Measurements from ENCODE around the gene MTR. TPM values are rescaled to one million over a fixed set of nuclear protein-coding genes. Genes with fewer than 3 reads are reported as not detected.

The MTR gene
- total RNA-seq, 4 donors from 2014 or later: 24.9 to 38.0 (median 30.8) TPM

- no peak for DNase-seq (ENCODE audit: low spot score)
- TF ChIP-seq CTCF (IDR thresholded peaks at IDR 0.05): no peak
- ATAC-seq (ENCODE audit: low FRiP score): no peak
Measured at GRCh38 chr1:236760986-236761385, 34.1 kb upstream of the MTR start.

- TF ChIP-seq CTCF (IDR thresholded peaks at IDR 0.05): no peak
- DNase-seq (ENCODE audit: low spot score): no peak
- no peak for ATAC-seq (ENCODE audit: low FRiP score)
Measured at GRCh38 chr1:236761397-236762132, 33.5 kb upstream of the MTR start.

- no peak for DNase-seq (ENCODE audit: low spot score)
- ATAC-seq (ENCODE audit: low FRiP score): no peak
- TF ChIP-seq CTCF (IDR thresholded peaks at IDR 0.05): no peak
Measured at GRCh38 chr1:236762410-236762809, 32.7 kb upstream of the MTR start.

- TF ChIP-seq CTCF (IDR thresholded peaks at IDR 0.05): no peak
- DNase-seq (ENCODE audit: low spot score) (no peak), ATAC-seq (ENCODE audit: low FRiP score) (no peak)
Measured at GRCh38 chr1:236765831-236766230, 29.3 kb upstream of the MTR start.

GRCh38 chr1:236766506-236766905, 28.6 kb upstream of the MTR start:
- no peak for TF ChIP-seq CTCF (IDR thresholded peaks at IDR 0.05)
- ATAC-seq (ENCODE audit: low FRiP score) (no peak), DNase-seq (ENCODE audit: low spot score) (no peak)

- DNase-seq (ENCODE audit: low spot score): no peak
- no peak for TF ChIP-seq CTCF (IDR thresholded peaks at IDR 0.05)
- no peak for ATAC-seq (ENCODE audit: low FRiP score)
Measured at GRCh38 chr1:236767276-236767675, 27.8 kb upstream of the MTR start.

- no peak for TF ChIP-seq CTCF (IDR thresholded peaks at IDR 0.05)
- ATAC-seq (ENCODE audit: low FRiP score) (no peak), DNase-seq (ENCODE audit: low spot score) (no peak)
Measured at GRCh38 chr1:236768601-236769000, 26.5 kb upstream of the MTR start.

Measured in omental fat pad (tissue), 4 donors.